ENCODE data around the gene TRIM14.

Gene TRIM14

GRCh38 chr9:98107926-98108325 lies 11.1 kb downstream of the TRIM14 start:
- no peak overlapping the region for H3K4me3 ChIP-seq (ENCODE audit: low read length)
- TF ChIP-seq, protein P1, sequence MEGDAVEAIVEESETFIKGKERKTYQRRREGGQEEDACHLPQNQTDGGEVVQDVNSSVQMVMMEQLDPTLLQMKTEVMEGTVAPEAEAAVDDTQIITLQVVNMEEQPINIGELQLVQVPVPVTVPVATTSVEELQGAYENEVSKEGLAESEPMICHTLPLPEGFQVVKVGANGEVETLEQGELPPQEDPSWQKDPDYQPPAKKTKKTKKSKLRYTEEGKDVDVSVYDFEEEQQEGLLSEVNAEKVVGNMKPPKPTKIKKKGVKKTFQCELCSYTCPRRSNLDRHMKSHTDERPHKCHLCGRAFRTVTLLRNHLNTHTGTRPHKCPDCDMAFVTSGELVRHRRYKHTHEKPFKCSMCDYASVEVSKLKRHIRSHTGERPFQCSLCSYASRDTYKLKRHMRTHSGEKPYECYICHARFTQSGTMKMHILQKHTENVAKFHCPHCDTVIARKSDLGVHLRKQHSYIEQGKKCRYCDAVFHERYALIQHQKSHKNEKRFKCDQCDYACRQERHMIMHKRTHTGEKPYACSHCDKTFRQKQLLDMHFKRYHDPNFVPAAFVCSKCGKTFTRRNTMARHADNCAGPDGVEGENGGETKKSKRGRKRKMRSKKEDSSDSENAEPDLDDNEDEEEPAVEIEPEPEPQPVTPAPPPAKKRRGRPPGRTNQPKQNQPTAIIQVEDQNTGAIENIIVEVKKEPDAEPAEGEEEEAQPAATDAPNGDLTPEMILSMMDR (conservative IDR thresholded peaks at IDR 0.05; ENCODE audit: low read depth, low read length) = no peak

GRCh38 chr9:98105006-98105405 lies 14.0 kb downstream of the TRIM14 start:
- no peak overlapping the region for H3K4me3 ChIP-seq (ENCODE audit: low read length)
- DNase-seq (ENCODE audit: low read depth) = no peak
- TF ChIP-seq, protein P1 (conservative IDR thresholded peaks at IDR 0.05; ENCODE audit: low read depth, low read length) = no peak

More at GRCh38 chr9:98107926-98108325, 11.1 kb downstream of the TRIM14 start:
- no peak for DNase-seq (ENCODE audit: low read depth)

DNA sequence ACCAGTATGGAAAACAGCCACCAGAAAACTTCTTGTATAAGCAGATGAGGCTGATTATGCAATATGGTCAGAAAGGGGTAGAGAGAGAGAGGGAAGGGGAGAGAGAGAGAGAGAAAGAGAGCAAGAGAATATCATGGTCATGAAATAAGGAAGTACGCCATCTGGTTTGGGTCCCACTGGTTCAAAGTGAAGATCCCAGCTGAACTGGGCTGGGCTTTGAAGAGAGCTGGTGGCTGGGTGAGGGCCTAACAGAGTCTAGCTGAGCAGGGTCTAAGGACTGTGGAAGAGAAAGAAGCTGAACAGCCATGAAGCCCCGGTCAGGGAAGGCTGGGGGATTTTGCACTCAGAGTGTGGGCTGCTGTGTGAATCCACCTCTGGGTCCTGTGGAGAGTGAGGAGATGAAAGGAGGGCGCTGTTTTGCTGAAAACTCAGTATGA lies 14.6 kb downstream of the TRIM14 start:
- TF ChIP-seq, protein P1 (conservative IDR thresholded peaks at IDR 0.05; ENCODE audit: low read depth, low read length) = no peak
- H3K4me3 ChIP-seq (ENCODE audit: low read length) = no peak overlapping the region
- no peak for DNase-seq (ENCODE audit: low read depth)

DNA sequence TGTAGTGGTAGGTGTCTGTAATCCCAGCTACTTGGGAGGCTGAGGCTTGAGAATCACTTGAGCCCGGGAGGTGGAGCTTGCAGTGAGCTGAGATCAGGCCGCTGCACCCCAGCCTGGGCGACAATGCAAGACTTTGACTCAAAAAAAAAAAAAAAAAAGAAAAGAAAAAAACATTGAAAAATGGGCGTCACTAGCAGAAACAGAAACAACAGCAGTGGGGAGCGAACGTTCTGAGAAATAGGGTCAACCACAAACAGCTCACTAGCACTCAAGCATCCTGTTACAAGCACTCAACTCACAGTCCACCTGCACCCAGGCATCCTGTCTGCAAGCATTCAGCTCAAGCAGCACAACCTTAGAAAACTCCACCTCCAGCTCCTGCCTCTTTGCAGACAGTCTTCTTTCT lies 17.2 kb downstream of the TRIM14 start:
- H3K4me3 ChIP-seq (ENCODE audit: low read length) = no peak overlapping the region
- no peak for DNase-seq (ENCODE audit: low read depth)
- TF ChIP-seq, protein P1 (conservative IDR thresholded peaks at IDR 0.05; ENCODE audit: low read depth, low read length) = no peak

DNA sequence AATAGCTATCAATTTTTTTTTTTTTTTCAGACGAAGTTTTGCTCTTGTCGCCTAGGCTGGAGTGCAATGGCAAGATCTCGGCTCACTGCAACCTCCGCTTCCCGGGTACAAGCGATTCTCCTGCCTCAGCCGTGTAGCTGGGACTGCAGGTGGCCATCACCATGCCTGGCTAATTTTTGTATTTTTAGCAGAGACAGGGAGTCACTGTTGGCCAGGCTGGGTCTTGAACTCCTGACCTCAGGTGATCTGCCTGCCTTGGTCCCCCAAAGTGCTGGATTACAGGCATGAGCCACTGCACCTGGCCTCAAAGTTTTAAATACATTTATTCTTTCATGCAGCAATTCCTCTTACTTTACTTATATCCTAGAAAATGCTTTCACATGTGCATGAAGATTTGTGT lies 17.6 kb downstream of the TRIM14 start:
- no peak overlapping the region for H3K4me3 ChIP-seq (ENCODE audit: low read length)
- DNase-seq (ENCODE audit: low read depth) = no peak
- TF ChIP-seq, protein P1 (conservative IDR thresholded peaks at IDR 0.05; ENCODE audit: low read depth, low read length) = no peak

GRCh38 chr9:98100456-98100855 lies 18.6 kb downstream of the TRIM14 start:
- TF ChIP-seq, protein P1 (conservative IDR thresholded peaks at IDR 0.05; ENCODE audit: low read depth, low read length) = no peak
- no peak for DNase-seq (ENCODE audit: low read depth)
- no peak overlapping the region for H3K4me3 ChIP-seq (ENCODE audit: low read length)

DNA sequence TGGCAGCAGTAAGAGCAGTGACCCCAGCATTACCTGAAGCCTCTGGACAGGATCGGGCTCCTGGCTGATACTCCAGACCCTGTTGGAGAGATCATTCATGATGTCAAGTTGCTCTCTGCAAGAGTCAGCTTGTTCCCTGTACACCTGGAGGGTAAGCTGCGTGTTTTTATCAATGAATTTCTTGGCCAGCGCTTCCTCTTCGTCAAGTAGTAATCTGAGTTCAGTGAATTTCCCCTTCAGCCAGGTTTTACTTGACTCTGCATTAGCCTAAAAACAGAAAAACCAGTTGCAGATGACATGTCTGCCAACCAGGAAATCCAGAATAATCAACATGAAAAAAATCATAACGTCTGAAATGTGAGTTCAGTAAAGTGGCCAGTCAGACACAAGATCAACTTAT lies 19.1 kb downstream of the TRIM14 start:
- no peak for DNase-seq (ENCODE audit: low read depth)
- no peak overlapping the region for H3K4me3 ChIP-seq (ENCODE audit: low read length)
- TF ChIP-seq, protein P1 (conservative IDR thresholded peaks at IDR 0.05; ENCODE audit: low read depth, low read length) = no peak
